Keratinocyte (primary cell): Measurements from ENCODE around the gene XPC. TPM values are rescaled to one million over a fixed set of nuclear protein-coding genes. Genes with fewer than 3 reads are reported as not detected.

Experiments used
- DNase-seq: peaks from one replicate; pipeline ENCODE4 v3.0.0-alpha.2; 2011; ENCODE audit warnings: low read depth, missing footprints, low spot score
- FAIRE-seq: peaks from 2 replicates; lab custom pipeline; 2011; peaks lifted over from hg19 to GRCh38; lab: Jason Lieb, UNC
- H2AFZ ChIP-seq: 2 replicates; pipeline ENCODE4 v1.6.0; 2012; ENCODE audit warnings: low read length, control low read depth, inconsistent platforms; ENCODE audit not compliant: control insufficient read depth
- H3K27ac ChIP-seq: 2 replicates; pipeline ENCODE4 v1.5.1; 2011; ENCODE audit warnings: low read length; ENCODE audit not compliant: control insufficient read depth, insufficient read depth
- H3K27me3 ChIP-seq: 3 replicates; pipeline ENCODE4 v1.6.0; 2011; ENCODE audit warnings: low read length; ENCODE audit not compliant: control insufficient read depth, insufficient read depth; ENCODE audit errors: extremely low read depth
- H3K36me3 ChIP-seq, 2 experiments: 2 replicates in 1 of 2; 3 replicates in 1 of 2; pipeline ENCODE4 v1.5.1; 2011; ENCODE audit warnings: low read length in 2 of 2, mild to moderate bottlenecking in 1 of 2; ENCODE audit not compliant: control insufficient read depth in 2 of 2, insufficient read depth in 2 of 2; ENCODE audit errors: extremely low read depth in 1 of 2
- H3K4me1 ChIP-seq: 3 replicates; pipeline ENCODE4 v1.5.1; 2011; ENCODE audit warnings: low read length; ENCODE audit not compliant: control insufficient read depth, insufficient read depth; ENCODE audit errors: extremely low read depth
- H3K4me2 ChIP-seq: 3 replicates; pipeline ENCODE4 v1.6.0; 2011; ENCODE audit warnings: low read depth, low read length; ENCODE audit not compliant: control insufficient read depth, insufficient read depth; ENCODE audit errors: extremely low read depth
- H3K4me3 ChIP-seq, 3 experiments: fragments of 200-600 bp in 1 of 3; sonication (generic) in 1 of 3; 2 replicates in 2 of 3; 3 replicates in 1 of 3; pipeline ENCODE4 v1.5.1; 2011 to 2016; ENCODE audit warnings: low read length in 3 of 3, mild to moderate bottlenecking in 3 of 3, control low read depth in 2 of 3, inconsistent platforms in 1 of 3, low read depth in 1 of 3, mixed read lengths in 1 of 3, mixed run types in 1 of 3, moderate library complexity in 1 of 3; ENCODE audit not compliant: control insufficient read depth in 2 of 3, insufficient read depth in 2 of 3; ENCODE audit errors: extremely low read depth in 1 of 3
- H3K79me2 ChIP-seq: 2 replicates; pipeline ENCODE4 v1.6.0; 2012; ENCODE audit warnings: low read length; ENCODE audit not compliant: control insufficient read depth, insufficient read depth
- H3K9ac ChIP-seq: 3 replicates; pipeline ENCODE4 v1.6.0; 2011; ENCODE audit warnings: low read length; ENCODE audit not compliant: control insufficient read depth, insufficient read depth; ENCODE audit errors: extremely low read depth
- H3K9me1 ChIP-seq: 3 replicates; pipeline ENCODE4 v1.6.0; 2011; ENCODE audit warnings: low read length; ENCODE audit not compliant: control insufficient read depth, insufficient read depth; ENCODE audit errors: extremely low read depth
- H3K9me3 ChIP-seq: 2 replicates; pipeline ENCODE4 v1.5.1; 2012; ENCODE audit warnings: low read depth, low read length; ENCODE audit not compliant: control insufficient read depth
- H4K20me1 ChIP-seq: 3 replicates; pipeline ENCODE4 v1.6.0; 2011; ENCODE audit warnings: low read length; ENCODE audit not compliant: control insufficient read depth, insufficient read depth; ENCODE audit errors: extremely low read depth
- EZH2 ChIP-seq: IDR thresholded peaks from one replicate; pipeline ENCODE4 v1.6.1; 2012; ENCODE audit warnings: inconsistent platforms, mild to moderate bottlenecking, low read length, moderate library complexity
- dilution Hi-C: fragments of 300-500 bp; cut with MboI; formaldehyde crosslinking; loops from one replicate; pipeline ENCODE4 v1.7.0; 2020; ENCODE audit warnings: low sequenced_read_pairs; ENCODE audit not compliant: extremely low pct_ligation_motif_present
- polyA plus RNA-seq, 5 experiments: library from polyadenylated mRNA; depleted of rRNA in 3 of 5; stranded (reverse) in 3 of 5; stranded (forward) in 1 of 5; unstranded in 1 of 5; fragments of >200 nt; gene quantifications; 1 replicate in 1 of 5; 2 replicates in 3 of 5; 3 replicates in 1 of 5; pipeline versions ENCODE4 v1.2.1 to v1.2.3, GENCODE V29; 2011 to 2012; ENCODE audit warnings: missing spikeins in 2 of 5, low read depth in 1 of 5, low replicate concordance in 1 of 5
- TF ChIP-seq, protein P1 (sequence below), 3 experiments: IDR thresholded peaks in 1 of 3; conservative IDR thresholded peaks in 1 of 3; optimal IDR thresholded peaks in 1 of 3; 2 replicates in 2 of 3; 3 replicates in 1 of 3; pipeline versions ENCODE3 to v1.5.1; 2011; ENCODE audit warnings: low read length in 3 of 3, mild to moderate bottlenecking in 3 of 3, moderate library complexity in 2 of 3, control low read depth in 1 of 3, inconsistent platforms in 1 of 3; ENCODE audit not compliant: insufficient read depth in 2 of 3; ENCODE audit errors: extremely low read depth in 1 of 3

XPC gene
- polyA plus RNA-seq, 1 donor (not counting 4 experiments of a cell fraction or from before 2014, with no cell fraction given) = 24.9 TPM

GRCh38 chr3:14150491-14151230, 27.7 kb downstream of the XPC start:
- peaks cover 11% of the 10 kb centered on the region for H3K79me2 ChIP-seq
- H3K36me3 ChIP-seq = peaks cover 45 to 65% of the 10 kb centered on the region in 2 experiments
- TF ChIP-seq EZH2 = no peak
- TF ChIP-seq, protein P1, sequence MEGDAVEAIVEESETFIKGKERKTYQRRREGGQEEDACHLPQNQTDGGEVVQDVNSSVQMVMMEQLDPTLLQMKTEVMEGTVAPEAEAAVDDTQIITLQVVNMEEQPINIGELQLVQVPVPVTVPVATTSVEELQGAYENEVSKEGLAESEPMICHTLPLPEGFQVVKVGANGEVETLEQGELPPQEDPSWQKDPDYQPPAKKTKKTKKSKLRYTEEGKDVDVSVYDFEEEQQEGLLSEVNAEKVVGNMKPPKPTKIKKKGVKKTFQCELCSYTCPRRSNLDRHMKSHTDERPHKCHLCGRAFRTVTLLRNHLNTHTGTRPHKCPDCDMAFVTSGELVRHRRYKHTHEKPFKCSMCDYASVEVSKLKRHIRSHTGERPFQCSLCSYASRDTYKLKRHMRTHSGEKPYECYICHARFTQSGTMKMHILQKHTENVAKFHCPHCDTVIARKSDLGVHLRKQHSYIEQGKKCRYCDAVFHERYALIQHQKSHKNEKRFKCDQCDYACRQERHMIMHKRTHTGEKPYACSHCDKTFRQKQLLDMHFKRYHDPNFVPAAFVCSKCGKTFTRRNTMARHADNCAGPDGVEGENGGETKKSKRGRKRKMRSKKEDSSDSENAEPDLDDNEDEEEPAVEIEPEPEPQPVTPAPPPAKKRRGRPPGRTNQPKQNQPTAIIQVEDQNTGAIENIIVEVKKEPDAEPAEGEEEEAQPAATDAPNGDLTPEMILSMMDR (optimal IDR thresholded peaks at IDR 0.05 in 1 of 3, IDR thresholded peaks at IDR 0.05 in 1 of 3, conservative IDR thresholded peaks at IDR 0.05 in 1 of 3; ENCODE audit: extremely low read depth in 1 of 3, insufficient read depth in 2 of 3, low read length in 3 of 3) = no peak
- no peak overlapping the region for H2AFZ ChIP-seq
- H3K9me1 ChIP-seq = no peaks in the 10 kb centered on the region
- no peak overlapping the region for H3K4me2 ChIP-seq
- H3K9ac ChIP-seq = no peak overlapping the region
- no peaks in the 10 kb centered on the region for H3K27me3 ChIP-seq
- peaks cover 7% of the 10 kb centered on the region for H3K4me1 ChIP-seq
- no peaks in the 10 kb centered on the region for H3K9me3 ChIP-seq
- dilution Hi-C loops = no loop called here
- no peak overlapping the region for H3K27ac ChIP-seq
- H4K20me1 ChIP-seq = no peaks in the 10 kb centered on the region
- no peak overlapping the region for H3K4me3 ChIP-seq
- DNase-seq (no peak), FAIRE-seq (no peak)

DNA sequence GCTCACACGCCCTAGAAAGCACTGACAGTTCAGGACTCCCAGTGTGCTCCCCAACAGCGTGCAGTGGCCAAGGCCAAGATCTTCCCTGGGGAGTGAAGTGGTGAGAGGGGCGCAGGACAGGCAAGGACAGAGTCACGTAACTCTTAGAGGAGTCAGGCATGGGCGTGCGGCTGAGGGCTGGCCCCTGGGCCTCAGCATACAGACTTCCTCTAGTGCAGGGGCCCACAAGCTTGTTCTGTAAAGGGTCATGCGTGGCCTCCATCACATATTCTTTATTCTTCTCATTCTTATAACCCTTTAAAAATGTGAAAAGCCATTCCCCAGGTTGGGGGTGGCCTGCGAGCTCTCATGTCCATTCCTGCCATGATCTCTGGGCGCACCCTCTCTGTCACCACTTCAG, 28.3 kb downstream of the XPC start:
- Histone ChIP-seq H3K27ac (no peak overlapping the region), H3K9ac (no peak overlapping the region), H3K27me3 (no peaks in the 10 kb centered on the region), H3K4me1 (peaks cover 13% of the 10 kb centered on the region), H2AFZ (no peak overlapping the region), H3K9me1 (no peaks in the 10 kb centered on the region), H4K20me1 (no peaks in the 10 kb centered on the region), H3K9me3 (no peaks in the 10 kb centered on the region), H3K4me2 (no peak overlapping the region), H3K79me2 (peaks cover 11% of the 10 kb centered on the region), H3K4me3 (no peak overlapping the region), H3K36me3 (peaks cover 48 to 71% of the 10 kb centered on the region in 2 experiments)
- no peak for TF ChIP-seq EZH2
- no peak for FAIRE-seq
- no peak for DNase-seq
- dilution Hi-C loops = no loop called here
